Stimulated activated CD8-positive, alpha-beta memory T cell treated with anti-CD3 and anti-CD28 coated beads, Interleukin-15, amount 100 ng/mL, for 48 hours (primary cell): Measurements from ENCODE around the gene ACTN1.

ENCODE experiments used
- DNase-seq, 2 donors: peaks; one replicate each; pipeline ENCODE4 v3.0.0-alpha.2; 2020; ENCODE audit warnings: low read depth in 2 of 2

ACTN1 gene

DNA sequence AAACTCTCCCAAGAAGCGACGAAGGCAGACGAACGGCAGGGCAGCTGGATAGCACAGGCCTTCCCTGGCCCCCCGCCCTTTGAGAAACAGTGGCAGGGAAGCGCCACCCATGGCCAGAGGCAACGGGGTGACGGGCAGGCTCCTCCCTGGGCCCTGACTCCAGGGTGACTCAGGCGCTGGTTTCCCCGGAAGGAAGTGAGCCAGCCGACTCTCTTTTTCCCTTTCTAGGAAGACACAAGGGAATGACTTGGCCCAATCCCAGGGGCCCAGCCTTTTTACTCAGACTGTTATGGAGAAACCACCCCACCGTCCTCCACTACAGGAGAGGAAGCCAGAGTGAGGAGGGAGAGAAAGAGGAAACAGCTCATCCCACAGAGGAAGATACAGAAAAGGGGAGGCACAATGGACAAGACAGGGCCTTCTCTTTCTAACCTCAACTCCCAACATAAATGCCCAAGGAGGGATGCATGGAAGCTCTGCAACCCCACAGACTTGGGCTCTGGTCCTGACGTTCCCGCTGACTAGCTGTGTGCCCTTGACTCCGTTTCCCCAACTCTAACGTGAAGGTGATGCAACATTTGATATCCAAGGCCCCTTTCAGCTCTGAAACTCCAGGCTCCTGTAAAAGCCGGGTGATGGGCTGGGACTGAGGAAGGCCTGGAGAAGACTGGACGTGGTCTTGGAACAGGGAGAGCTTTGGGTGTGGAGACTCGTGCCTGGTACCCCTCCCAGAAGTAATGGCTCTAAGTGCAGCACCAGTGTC, 27.9 kb downstream of the ACTN1 start:
- no peak for DNase-seq

DNA sequence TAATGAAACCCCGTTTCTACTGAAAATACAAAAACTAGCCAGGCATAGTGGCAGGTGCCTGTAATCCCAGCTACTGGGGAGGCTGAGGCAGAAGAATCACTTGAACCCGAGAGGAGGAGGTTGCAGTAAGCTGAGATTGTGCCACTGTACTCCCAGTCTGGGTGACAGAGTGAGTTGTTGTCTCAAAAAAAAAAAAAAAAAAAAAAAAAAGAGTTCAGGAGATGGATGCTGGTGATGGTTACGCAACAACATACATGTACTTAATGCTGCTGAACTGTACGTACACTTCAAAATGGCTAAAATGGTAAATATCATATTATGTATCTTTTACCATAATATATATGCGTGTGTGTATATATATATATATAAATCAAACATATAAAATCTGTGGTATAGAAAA, 29.0 kb downstream of the ACTN1 start:
- DNase-seq: no peak

DNA sequence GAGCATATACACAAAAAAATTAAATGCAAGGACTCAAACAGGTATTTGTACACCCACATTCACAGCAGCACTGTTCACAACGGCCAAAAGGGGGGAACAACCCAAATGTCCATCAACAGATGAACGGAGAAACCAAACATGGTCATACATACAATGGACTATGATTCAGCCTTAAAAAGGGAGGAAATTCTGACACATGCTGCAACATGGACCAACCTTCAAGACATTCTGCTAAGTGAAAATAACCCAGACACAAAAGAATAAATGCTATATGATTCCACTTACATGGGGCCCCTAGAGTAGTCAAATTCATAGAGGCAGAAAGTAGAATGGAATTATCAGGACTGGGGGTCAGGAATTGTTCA, 29.5 kb downstream of the ACTN1 start:
- DNase-seq: no peak

DNA sequence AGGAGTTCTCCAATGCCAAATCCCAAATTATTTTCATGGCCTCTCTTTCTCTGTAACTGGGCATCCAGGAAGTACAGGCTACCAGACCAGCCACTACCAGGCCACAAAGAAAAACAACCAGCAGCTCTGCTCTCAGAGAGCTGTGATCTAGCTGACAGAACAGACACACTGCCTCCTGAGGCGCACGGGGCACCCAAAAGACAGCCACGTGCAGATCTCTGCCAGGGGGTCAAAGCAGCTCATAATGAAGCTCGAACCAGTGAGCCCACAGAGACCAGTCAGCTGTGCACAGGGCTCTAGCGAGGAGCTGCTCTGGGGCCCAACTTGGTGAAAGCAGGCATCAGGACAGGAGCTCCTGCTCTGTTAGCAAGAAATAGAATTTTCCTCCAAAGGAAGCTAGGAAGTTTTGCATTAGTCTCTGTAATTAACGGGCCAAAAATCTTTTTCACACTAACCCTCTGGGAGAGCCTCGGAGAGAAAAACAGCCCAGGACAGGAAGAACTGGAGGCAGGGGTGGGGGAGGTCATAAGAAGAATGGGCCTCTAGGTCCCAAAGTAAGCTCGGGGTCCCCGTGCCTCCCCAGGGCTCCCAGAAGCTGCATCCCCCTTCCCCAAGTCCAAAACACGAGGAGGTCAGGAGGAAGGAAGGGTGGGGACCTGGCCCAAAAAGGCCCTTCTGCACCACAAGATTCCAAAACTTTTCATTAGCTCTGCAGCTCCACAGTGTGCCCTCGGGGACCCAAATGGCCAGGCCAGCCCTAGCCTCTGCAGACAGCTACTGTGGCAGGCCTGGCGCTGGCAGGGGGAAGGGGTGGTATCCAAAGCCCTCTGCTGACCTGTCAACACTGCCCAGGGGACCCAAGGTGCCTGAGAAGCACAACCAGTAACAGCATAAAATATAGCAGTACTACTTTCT, 30.2 kb downstream of the ACTN1 start:
- no peak for DNase-seq

DNA sequence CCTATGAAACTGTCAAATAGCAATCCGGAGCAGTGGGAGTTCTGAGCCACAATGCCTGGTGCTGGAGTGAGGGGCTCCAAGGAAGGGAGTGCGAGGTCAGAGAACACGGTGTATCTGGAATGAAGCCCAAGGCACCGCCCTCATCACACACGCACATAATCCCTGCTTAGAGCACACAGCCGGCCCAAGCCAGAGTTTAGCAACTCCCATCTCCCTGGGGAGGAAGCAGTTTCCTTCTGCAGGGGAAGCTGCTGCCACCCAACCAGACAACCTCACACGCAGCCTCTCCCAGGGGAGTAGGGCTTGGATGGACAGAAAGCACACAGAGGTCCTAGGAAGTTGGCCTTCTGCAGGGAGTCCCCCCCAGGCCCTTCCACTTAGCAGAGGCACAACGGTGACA, 31.3 kb downstream of the ACTN1 start:
- DNase-seq: no peak

DNA sequence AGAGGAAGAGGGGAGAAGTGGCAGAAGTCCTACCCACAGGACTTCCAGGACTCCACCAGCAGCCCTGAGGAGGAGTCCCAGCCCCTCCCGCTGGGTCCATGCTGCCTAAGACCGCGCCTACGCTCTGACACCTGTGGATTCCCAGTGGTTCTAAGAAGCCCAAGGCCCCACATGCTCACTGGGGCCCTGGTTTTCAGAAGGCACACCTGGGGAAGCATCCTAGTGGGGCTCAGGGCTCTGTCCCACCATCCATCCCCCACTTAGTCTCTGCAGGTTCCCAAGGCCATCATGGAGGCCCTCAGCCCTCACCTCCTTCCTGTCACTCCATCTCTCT, 32.6 kb downstream of the ACTN1 start:
- no peak for DNase-seq

DNA sequence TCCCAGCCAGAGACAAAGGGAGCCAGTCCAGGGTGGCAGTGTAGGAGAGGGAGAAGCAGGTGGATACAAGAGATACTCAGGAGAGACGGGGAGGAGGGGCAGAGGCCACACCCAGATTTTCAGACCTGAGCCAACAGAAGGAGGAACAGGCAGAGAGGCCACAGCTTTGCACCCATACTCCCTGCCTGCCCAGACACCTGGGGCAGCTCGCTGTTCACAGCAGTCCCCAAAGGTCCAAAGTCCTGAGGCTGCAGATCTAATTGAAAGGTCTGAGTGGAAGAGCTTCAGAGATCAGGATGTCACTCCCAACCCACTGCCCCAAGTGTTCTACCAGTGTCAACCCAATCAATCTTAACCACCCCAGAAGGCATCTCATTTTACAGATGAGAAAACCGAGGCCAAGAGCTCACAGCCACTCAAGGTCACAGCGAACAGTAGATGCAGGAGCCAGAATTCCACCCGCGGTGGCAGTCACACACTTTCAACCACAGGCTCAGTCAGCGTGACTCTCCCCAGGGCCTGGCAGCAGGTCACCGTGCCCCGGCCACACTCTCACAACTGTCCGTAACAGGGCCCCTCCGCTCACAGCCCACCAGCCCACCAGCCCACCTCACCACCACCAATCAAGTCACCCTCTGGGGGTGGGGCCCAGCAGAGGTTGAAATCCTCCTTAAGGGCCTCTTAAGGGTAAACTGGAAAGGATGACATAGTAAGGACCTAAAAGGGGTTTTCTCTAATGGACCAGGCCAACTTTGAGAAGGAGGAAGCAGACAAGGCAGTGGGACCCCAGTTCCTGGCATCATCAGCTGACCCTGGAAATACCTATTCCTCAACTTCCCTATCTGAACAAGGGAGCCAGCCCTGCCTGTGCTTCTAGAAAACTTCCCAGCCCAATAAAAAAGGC, 33.3 kb downstream of the ACTN1 start:
- peak in 1 of 2 donors; percentile 38 for DNase-seq

DNA sequence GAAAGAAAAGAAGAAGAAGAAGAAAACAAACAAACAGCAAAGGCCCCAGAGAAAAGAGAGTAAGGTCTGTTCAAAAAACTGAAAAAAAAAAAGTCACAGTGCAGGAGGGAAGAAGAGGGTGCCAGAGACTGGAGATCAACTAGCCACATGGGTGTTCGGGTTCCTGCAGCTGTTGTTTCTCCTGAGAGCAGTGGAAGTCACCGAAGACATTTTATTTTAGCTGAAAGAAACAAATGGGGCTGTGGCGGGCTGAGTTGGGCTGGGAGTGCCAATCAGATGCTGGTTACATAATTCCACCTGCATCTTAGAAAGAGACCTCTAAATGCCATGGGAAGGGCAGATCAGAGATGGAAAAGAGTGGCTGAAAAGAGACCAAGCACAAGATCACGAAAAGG, 33.9 kb downstream of the ACTN1 start:
- no peak for DNase-seq

DNA sequence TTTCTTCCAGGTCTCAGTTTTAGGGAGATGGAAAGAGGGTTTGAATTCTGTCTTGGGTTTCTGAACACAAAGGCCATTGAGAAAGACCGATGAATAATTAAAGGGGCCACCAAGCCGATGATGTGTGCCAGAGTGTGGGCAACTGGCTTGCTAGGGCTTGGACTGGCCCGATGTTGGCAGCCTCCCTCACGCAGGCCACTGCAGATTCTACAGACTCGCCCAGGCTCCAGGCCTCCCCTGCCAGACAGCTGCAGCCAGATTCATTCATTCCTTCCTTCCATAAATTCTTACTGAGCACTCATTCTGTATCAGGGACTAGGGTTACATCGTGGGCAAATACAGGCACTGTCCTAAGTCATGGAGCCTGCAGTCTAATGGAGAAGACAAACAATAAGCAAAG, 34.9 kb downstream of the ACTN1 start:
- no peak for DNase-seq

DNA sequence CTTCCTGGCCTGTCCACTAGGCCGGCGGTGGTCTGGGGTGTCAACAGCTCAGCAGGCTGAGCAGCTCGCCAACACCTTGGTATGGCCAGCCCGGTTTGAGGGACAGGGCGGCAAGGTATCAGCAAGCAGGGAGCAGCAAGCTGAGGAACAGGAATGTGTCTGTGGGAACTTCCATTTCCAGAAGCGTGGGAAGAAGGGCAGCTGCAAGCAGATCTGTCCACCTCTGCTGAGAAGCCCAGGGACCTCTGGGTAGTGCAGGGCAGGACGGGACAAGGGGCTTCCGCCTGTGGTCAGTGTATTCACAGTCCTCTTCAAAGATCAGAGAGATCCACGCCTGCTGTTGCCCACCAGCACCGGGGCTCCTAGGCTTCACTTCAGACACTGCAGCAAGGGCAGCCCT, 36.0 kb downstream of the ACTN1 start:
- DNase-seq: no peak

DNA sequence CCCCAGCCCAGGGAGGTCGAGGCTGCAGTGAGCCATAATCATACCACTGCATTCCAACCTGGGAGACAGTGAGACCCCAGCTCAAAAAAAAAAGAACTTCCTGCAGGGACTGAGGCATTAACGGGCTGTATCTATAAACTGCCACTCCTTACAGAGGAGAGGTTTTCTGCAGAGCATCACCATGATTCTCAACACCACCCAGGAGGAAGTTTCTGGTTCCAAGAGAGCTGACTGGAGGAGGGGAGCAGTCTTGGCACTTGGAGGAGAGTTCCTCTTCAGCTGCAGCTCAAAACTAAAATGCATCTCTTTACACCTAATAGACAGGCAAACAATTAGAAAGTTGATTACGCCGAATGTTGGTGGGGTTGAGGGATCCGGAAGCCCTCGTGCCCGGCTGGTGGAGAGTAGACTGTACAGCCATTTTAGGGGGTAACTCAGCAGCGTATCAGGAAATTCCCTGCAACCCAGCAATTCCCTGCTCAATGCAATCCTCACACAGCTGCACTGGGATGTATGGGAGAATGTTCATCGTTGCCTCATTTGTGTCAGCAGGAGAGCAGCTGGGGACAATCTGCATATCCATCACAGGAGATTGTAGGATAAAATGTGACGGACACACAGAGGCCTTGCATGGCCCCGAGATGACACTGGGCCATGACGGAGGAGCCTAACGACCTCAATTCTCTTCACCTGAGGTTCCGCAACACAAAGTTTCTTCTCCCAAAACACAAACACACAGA, 36.6 kb downstream of the ACTN1 start:
- DNase-seq: no peak

DNA sequence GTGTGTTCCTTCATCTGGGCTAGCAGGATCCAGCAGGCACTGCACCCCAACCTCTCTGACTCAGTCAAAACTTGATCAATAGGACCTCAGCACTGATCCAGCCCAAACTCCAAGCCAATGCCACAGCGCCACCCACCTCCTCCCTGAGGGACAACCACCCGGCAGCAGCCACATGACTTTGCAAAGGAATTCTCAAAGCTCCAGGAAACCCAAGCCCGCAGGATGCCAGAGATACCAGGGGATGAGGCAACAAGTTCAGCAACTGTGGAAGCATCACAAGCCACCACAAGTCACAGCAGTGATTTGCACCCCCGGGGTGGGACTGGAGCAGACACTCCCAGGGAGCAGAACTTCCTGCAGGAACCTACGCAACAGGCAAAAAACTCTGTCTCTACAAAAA, 37.3 kb downstream of the ACTN1 start:
- DNase-seq: no peak

DNA sequence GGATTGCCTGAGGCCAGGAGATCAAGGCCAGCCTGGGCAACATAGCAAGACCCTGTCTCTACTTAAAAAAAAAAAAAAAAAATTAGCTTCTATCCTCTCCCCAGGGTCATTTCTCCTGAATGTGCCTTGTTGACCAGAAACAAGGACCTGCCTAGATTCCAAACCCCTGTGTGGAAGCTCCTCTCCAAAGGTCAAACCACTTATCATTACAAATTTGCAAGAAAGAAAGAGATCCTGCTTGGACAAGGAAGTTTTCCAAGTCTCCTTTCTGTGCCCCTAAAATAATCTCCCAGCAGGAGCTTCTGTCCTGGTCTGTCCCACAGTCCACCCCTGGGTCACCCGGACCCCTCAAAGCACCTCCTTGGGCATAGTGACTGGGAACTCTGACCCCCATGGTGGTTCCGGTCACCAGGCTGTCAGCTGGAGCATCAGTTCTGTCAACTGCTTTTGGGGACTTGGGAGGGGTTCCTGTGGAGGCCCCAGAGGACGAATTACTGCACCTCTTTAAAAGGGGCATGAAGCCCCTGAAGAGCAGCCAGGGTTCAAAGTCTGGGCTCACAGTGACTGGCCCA, 38.4 kb downstream of the ACTN1 start:
- no peak for DNase-seq

DNA sequence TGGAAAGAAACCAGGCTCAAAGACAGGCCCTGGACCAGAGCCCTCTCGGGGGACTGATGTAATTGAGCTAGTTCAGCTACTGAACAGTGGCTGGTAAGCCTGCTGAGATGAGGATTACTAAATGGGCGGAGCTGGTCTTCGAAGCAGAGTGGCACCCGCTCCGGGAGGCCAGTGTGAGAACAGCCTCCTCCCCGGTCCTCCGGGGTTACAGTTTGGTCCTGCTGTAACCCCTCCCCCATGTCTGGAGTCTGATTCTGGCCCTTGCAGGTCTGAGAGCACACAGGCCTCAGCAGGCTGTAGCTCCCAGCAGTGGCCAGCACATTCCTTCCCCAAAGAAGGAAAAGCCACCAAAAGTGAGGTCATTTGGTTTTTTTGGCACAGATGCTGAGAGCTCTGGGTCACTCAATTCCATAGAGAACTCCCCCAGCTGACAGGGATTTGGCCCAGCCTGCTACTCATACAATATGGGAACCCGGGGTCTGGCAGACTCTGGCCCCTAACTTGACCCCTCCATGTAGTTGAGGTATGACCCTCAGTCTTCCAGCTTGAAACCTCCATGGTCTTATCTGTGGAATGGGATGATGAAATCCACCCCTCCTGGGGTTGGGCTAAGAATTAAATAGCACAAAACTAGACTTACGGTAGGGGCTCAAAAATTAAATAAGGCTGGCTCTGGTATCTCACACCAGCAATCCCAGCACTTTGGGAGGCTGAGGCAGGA, 39.0 kb downstream of the ACTN1 start:
- DNase-seq: no peak

DNA sequence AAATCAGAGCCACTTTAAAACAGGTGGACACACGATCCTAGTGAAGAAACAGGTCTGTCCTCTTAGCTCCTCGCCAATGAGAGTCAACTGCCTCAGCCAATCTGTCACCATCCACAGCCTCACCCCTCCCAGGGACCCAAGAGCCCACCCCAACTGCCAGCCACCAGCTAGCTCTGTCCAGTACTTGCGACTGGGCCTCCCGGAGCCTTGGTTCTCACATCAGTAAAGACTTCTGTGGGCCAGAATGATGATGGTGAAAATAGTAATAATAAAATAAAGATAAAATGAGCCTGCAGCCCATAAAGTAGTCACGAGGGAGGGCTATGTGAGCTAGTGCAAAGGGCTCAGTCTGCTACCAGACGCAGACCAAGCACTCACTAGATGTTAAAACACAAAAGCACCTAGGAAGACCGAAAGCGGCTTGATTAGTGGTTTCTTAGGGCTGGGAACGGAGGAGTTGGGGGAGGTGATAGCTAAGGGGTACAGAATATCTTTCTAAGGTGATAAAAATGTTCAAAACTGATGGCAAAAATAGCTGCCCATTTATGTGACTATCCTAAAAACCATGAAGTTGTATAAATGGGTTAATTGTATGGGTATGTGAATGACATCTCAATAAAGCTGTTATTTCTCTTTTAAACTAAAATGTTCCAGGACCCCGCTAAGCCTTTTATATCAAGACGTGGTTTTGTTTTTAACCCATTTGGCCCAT, 39.8 kb downstream of the ACTN1 start:
- no peak for DNase-seq

DNA sequence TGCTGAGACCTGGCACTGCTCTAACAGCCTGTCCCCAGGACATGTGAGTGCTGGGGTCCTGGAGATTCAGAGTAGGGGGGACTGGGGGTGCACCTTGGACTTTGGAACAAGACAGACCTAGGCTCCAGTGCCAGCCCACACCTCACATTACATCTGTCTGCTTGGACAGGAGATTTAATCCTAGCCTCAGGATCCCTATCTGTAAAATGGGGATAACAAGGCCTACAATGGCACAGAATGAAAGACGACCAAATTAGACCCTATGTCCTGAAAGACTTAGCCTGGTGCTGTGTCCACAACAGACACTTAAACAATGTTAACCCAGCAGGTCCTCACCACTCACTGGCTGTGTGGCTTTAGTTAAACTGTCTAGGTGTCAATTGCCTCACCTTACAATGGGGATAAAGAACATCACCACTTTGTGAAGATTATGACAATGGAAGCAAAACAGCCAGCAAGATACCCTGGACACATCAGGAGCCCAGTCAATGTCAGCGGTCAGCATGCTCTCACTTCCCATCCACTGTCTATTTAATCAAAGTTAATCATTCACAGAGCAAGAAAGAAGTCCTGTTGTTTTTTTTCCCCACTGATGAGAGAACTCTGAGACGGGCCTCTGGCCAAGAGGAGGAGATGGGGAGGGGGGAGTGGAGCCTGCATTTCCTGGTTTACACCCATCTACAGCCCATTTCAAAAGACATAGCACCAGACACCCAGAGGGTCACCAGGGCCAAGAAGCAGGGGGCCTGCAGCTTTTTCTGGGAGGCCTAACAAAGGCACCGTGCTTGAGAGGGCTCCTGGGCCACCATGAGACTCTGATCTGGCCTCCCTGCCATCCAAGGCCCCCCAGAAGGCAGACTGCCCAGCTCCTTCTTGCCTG, 40.6 kb downstream of the ACTN1 start:
- DNase-seq: no peak

DNA sequence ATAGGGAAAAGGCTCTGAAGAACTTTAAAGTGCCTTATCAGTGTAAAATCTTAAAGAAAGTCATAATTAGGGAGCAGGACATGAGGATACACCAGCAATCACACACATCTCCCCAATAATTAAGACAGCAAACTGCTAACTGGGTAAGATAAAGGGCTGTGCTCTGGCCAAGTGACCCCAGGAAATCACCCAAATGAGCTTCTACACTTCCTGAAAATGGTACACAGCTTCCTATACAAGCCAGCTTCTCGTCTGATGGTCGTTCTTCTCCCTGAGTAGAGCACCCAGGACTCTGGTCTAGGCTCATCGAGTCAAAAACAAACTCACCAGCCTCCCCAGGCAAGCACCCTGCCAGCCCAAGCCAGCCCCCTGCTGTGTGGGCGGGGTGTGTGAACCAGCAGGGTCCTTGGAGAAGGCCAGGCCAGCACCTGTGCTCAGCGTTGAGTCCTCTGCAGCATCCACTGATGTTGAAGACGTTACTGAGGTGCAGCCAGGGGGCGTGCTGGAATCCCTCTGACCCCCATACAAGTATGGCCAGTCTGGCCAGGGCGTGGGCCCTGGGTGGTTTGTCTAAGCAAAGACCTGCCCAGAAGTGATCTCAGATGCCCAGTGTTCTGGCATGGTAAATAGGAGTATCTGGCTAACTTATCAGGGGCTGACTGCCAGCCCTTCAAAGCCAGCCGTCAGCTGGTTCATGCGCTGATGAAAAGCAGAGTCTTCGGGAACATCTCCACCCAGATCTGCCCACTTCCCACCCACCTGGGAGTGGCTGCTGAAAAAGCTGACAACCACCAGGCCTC, 41.4 kb downstream of the ACTN1 start:
- no peak for DNase-seq

DNA sequence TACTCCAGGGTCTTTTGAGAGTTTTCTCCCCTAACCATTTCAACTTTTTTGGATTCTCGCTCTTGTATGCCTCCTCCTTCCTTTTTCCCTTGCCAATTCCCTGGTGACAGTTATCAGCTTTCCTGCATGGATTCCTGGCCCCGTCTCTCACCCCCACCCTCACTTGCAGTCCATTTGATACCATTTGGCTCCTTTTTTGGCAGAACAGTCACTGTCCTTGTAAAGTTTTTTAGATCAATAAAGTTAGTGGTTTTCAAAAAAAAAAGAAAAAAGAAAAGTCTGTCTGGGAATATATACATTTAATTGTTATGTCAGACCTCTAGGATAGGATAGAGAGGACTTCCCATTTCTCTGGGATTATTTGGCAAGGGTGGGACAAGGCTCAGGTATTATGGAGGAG, 42.1 kb downstream of the ACTN1 start:
- DNase-seq: no peak
